ENCODE data around the gene ABCC4.
"Not testable (repeated sequence)": the region's sequence is repeated elsewhere in the genome, so short reads cannot be mapped to it uniquely, and the experiment has no call there.

ABCC4 gene

DNA sequence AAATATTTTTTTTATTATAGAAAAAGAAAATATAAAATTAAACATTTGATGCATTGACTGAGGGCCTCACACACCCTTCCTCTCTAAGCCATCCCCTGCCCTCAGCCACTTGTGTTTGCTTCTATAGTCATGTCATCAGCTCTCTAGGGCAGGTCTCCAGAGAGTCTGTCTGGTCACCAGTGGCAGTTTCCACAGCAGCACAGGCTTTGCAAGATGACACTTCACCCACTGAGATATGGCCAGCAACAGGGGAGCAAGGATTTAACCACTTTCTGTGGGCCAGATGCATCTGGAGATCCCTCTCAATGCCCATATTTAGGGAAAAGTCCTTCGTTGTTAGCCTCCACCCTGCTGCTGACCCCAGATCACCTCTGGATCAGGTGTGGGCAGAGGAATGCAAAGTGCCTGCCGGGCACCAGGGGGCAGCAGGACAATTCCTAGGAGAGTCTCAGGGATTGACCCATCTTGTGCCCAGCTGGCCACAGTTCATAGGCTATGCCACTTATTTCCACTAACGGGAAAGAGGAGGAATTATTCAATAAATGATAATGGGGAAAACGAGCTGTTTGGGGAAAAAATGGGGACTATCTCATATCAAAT is 4.8 kb downstream of the ABCC4 start:
- Histone ChIP-seq H3K27ac (ENCODE audit: low read depth, low read length) (no peak overlapping the region), H3K9me3 (ENCODE audit: low read length) (no peaks in the 10 kb centered on the region), H3K4me1 (ENCODE audit: insufficient read depth, low read length) (peaks cover 10% of the 10 kb centered on the region), H3K4me3 (ENCODE audit: low read depth in 1 of 2, low read length in 2 of 2) (no peak overlapping the region), H3K36me3 (ENCODE audit: insufficient read depth, low read length) (no peaks in the 10 kb centered on the region), H3K27me3 (ENCODE audit: control insufficient read depth in 1 of 2, insufficient read depth in 2 of 2, low read length in 2 of 2) (no peaks in the 10 kb centered on the region), H3K9ac (ENCODE audit: low read length) (no peak overlapping the region)

DNA sequence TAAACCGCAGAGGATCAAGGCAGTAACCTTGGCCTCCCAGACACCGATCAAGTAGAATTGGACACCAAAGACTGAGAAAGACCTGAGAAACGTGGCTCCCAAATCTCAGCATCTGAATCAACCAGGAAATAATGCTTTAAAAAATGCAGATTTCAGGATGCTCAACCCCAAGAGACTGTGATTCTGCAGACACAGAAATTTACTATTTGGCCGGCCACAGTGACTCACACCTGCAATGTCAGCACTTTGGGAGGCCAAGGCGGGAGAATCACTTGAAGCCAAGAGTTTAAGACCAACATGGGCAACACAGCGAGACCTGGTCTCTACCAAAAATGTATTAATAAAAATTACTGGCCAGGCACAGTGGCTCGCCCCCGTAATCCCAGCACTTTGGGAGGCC is 6.2 kb downstream of the ABCC4 start:
- Histone ChIP-seq H3K4me1 (ENCODE audit: insufficient read depth, low read length) (peaks cover 6% of the 10 kb centered on the region), H3K9me3 (ENCODE audit: low read length) (no peaks in the 10 kb centered on the region), H3K4me3 (ENCODE audit: low read depth in 1 of 2, low read length in 2 of 2) (no peak overlapping the region), H3K27me3 (ENCODE audit: control insufficient read depth in 1 of 2, insufficient read depth in 2 of 2, low read length in 2 of 2) (no peaks in the 10 kb centered on the region), H3K36me3 (ENCODE audit: insufficient read depth, low read length) (no peaks in the 10 kb centered on the region), H3K9ac (ENCODE audit: low read length) (no peak overlapping the region), H3K27ac (ENCODE audit: low read depth, low read length) (no peak overlapping the region)

DNA sequence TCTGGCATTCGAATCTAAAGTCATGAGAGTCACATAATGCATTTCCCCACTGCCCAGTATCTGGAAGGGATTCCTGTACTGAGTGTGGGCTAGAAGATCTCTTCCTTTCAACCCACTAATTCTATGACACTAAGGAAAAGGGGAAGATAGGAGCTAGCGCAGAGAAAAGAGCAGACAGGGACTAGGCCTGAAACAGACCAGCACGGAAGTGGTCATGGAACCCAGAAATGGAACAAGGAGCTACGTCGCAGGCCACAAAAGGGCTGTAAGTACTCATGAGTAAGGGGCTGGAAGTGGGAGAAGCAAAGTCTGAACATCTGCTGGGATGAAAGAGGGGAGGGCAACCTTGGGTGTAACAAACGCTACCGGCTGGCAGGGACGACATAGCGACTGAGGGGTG is 8.6 kb downstream of the ABCC4 start:
- no peaks in the 10 kb centered on the region for H3K9me3 ChIP-seq (ENCODE audit: low read length)
- H3K36me3 ChIP-seq (ENCODE audit: insufficient read depth, low read length), result no peaks in the 10 kb centered on the region
- no peaks in the 10 kb centered on the region for H3K27me3 ChIP-seq (ENCODE audit: control insufficient read depth in 1 of 2, insufficient read depth in 2 of 2, low read length in 2 of 2)
- no peak overlapping the region for H3K27ac ChIP-seq (ENCODE audit: low read depth, low read length)
- no peak overlapping the region for H3K9ac ChIP-seq (ENCODE audit: low read length)
- H3K4me1 ChIP-seq (ENCODE audit: insufficient read depth, low read length), result peaks cover 11% of the 10 kb centered on the region
- no peak overlapping the region for H3K4me3 ChIP-seq (ENCODE audit: low read depth in 1 of 2, low read length in 2 of 2)

DNA sequence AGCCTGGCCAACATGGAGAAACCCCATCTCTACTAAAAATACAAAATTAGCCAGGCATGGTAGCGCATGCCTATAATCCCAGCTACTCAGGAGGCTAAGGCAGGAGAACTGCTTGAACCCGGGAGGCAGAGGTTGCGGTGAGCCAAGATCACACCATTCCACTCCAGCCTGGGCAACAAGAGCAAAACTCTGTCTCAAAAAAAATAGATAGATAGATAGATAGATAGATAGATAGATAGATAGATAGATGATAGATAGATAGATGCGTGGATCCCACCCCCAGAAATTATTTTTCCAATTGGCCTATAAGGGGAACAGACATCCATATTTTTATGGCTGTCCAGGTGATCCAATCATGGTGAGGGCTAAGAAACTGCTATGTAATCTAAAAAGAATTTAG is 11.3 kb downstream of the ABCC4 start:
- not testable (repeated sequence) for H3K27ac ChIP-seq (ENCODE audit: low read depth, low read length)

DNA sequence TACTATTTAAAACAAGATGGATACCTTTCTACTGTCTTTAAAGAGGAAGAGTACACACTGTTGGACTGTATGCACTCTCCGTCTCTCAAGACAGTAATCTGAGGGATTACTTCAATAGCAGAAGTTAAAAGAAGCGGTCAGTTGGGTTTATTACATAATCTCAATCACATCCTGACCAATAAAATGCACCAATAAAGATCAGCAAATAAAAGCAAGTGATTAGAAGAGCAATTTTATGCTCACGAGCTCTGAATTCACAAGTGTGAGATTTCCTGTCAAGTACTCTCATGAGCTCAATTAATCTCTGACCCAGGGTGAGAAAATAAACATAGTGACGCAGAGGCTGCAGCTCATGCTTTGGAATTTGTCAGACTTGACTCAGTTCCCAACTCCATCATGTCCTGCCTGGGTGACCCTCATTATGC is 12.2 kb downstream of the ABCC4 start:
- Histone ChIP-seq H3K9me3 (ENCODE audit: low read length) (no peaks in the 10 kb centered on the region), H3K27me3 (ENCODE audit: control insufficient read depth in 1 of 2, insufficient read depth in 2 of 2, low read length in 2 of 2) (no peaks in the 10 kb centered on the region), H3K4me3 (ENCODE audit: low read depth in 1 of 2, low read length in 2 of 2) (no peak overlapping the region), H3K27ac (ENCODE audit: low read depth, low read length) (no peak overlapping the region), H3K36me3 (ENCODE audit: insufficient read depth, low read length) (no peaks in the 10 kb centered on the region), H3K9ac (ENCODE audit: low read length) (no peak overlapping the region), H3K4me1 (ENCODE audit: insufficient read depth, low read length) (peaks cover 12% of the 10 kb centered on the region)

More for the DNA sequence above, 11.3 kb downstream of the ABCC4 start:
- H3K4me3 ChIP-seq (ENCODE audit: low read depth in 1 of 2, low read length in 2 of 2); H3K36me3 ChIP-seq (ENCODE audit: insufficient read depth, low read length); H3K27me3 ChIP-seq (ENCODE audit: control insufficient read depth in 1 of 2, insufficient read depth in 2 of 2, low read length in 2 of 2); H3K9ac ChIP-seq (ENCODE audit: low read length); H3K9me3 ChIP-seq (ENCODE audit: low read length): not testable (repeated sequence)
- peaks cover 12% of the 10 kb centered on the region for H3K4me1 ChIP-seq (ENCODE audit: insufficient read depth, low read length)

DNA sequence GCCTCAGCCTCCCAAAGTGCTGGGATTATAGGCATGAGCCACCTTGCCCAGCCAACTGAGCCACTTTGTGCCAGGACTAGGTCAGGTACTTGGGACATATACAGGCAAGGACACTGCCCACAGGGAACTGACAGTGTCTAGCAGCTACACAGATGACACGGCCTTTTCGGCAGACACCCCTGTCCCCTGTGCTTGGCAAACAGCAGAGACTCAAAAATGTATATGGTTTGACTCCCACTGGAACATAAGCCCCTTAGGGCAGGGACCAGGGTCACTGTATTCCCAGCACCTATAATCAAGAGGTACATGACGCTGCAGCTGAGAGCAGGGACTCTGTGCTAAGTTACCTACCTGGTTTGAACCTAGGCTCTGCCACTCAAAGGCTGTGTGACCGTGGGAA is 16.8 kb downstream of the ABCC4 start:
- Histone ChIP-seq H3K9ac (ENCODE audit: low read length) (no peak overlapping the region), H3K27ac (ENCODE audit: low read depth, low read length) (no peak overlapping the region), H3K4me1 (ENCODE audit: insufficient read depth, low read length) (peaks cover 18% of the 10 kb centered on the region), H3K4me3 (ENCODE audit: low read depth in 1 of 2, low read length in 2 of 2) (no peak overlapping the region), H3K36me3 (ENCODE audit: insufficient read depth, low read length) (no peaks in the 10 kb centered on the region), H3K27me3 (ENCODE audit: control insufficient read depth in 1 of 2, insufficient read depth in 2 of 2, low read length in 2 of 2) (no peaks in the 10 kb centered on the region), H3K9me3 (ENCODE audit: low read length) (no peaks in the 10 kb centered on the region)

DNA sequence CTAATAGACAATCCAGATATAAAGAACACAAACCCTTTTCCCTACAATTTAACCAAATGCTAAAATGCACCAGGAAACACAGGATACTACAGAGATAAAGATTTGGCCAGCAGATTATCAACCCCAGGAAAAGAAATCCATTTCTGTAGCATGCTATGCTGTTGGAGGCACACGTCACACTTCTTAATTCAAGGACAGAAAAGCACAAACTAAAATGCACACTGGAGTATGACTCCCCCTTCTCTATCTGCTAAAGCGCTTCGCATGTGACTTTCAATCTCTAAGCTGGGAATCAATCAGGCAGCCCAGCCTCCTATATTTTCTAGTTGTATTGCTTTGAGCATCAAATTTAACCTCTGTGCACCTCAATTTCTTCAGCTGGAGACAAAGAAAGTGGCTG is 22.2 kb downstream of the ABCC4 start:
- Histone ChIP-seq H3K9me3 (ENCODE audit: low read length) (no peaks in the 10 kb centered on the region), H3K27ac (ENCODE audit: low read depth, low read length) (no peak overlapping the region), H3K9ac (ENCODE audit: low read length) (no peak overlapping the region), H3K4me1 (ENCODE audit: insufficient read depth, low read length) (peaks cover 28% of the 10 kb centered on the region), H3K36me3 (ENCODE audit: insufficient read depth, low read length) (no peaks in the 10 kb centered on the region), H3K4me3 (ENCODE audit: low read depth in 1 of 2, low read length in 2 of 2) (no peak overlapping the region), H3K27me3 (ENCODE audit: control insufficient read depth in 1 of 2, insufficient read depth in 2 of 2, low read length in 2 of 2) (no peaks in the 10 kb centered on the region)

DNA sequence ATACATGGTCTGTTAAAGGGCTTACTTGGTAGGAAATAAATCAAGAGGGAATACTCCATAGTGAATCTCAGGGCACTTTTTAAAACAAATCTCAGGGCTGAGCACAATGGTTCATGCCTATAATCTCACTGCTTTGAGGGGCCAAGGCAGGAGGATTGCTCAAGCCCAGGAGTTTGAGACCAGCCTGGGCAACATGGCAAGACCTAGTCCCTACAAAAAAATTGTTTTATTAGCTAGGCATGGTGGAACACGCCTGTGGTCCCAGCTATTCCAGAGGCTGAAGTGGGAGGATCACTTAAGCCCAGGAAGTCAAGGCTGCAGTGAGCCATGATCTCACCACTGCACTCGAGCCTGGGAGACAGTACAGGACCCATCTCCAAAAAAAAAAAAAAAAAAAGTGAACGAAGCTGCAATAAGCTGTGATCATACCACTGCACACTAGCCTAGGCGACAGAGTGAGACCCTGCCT is 25.2 kb downstream of the ABCC4 start:
- H3K4me1 ChIP-seq (ENCODE audit: insufficient read depth, low read length), result peaks cover 46% of the 10 kb centered on the region
- no peaks in the 10 kb centered on the region for H3K9me3 ChIP-seq (ENCODE audit: low read length)
- H3K4me3 ChIP-seq (ENCODE audit: low read depth in 1 of 2, low read length in 2 of 2), result no peak overlapping the region
- H3K27me3 ChIP-seq (ENCODE audit: control insufficient read depth in 1 of 2, insufficient read depth in 2 of 2, low read length in 2 of 2), result no peaks in the 10 kb centered on the region
- H3K9ac ChIP-seq (ENCODE audit: low read length), result no peak overlapping the region
- H3K27ac ChIP-seq (ENCODE audit: low read depth, low read length), result no peak overlapping the region
- H3K36me3 ChIP-seq (ENCODE audit: insufficient read depth, low read length), result no peaks in the 10 kb centered on the region

DNA sequence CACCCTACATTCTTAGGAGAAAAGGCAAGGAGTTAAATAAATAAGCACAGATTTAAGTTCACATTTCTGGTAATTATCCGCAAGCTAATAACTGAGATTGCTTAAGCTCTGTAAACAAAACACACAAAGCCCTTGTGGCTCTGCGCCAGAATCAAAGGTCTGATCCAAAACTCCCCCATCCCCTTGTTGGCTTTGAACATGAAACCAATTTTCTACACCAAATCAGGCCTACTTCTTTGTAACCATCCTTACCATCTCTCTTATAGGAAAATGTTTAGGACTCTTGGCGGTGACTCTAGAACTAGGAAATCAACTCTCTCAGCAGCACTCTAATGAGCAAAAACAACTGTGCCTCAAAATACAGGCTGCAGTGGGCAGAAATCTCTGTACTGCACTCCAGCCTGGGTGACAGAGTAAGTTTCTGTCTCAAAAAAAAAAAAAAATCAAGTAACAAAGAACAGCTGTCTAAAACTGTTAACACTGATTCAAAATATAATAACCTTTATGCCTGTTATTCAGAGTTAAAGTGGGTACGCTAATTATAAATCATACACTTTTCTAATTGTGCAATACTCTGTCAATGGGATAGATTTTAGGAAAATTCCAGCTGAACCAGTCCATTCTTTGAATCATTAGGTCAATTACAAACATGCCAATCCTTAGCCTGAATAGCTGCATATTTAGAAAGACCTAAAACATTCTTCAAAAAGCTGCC is 25.8 kb downstream of the ABCC4 start:
- peaks cover 47% of the 10 kb centered on the region for H3K4me1 ChIP-seq (ENCODE audit: insufficient read depth, low read length)
- no peak overlapping the region for H3K4me3 ChIP-seq (ENCODE audit: low read depth in 1 of 2, low read length in 2 of 2)
- no peaks in the 10 kb centered on the region for H3K27me3 ChIP-seq (ENCODE audit: control insufficient read depth in 1 of 2, insufficient read depth in 2 of 2, low read length in 2 of 2)
- no peak overlapping the region for H3K9ac ChIP-seq (ENCODE audit: low read length)
- no peak overlapping the region for H3K27ac ChIP-seq (ENCODE audit: low read depth, low read length)
- no peaks in the 10 kb centered on the region for H3K36me3 ChIP-seq (ENCODE audit: insufficient read depth, low read length)
- H3K9me3 ChIP-seq (ENCODE audit: low read length), result no peaks in the 10 kb centered on the region

DNA sequence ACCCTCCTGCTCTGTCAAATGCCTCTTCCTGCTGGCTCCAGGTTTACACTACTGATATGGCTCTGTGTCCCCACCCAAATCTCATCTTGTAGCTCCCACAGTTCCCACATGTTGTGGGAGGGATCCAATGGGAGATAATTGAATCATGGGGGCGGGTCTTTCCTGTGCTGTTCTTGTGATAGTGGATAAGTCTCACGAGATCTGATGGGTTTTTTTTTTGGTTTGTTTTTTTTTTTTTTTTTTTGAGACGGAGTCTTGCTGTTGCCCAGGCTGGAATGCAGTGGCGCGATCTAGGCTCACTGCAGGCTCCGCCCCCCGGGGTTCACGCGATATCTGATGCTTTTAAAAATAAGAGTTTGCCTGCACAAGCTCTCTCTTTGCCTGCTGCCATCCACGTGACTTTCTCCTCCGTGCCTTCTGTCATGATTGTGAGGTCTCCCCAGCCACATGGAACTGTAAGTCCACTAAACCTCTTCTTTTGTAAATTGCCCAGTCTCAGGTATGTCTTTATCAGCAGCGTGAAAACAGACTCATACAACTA is 27.6 kb downstream of the ABCC4 start:
- peak overlapping the region; percentile 32 for H3K27ac ChIP-seq (ENCODE audit: low read depth, low read length)

DNA sequence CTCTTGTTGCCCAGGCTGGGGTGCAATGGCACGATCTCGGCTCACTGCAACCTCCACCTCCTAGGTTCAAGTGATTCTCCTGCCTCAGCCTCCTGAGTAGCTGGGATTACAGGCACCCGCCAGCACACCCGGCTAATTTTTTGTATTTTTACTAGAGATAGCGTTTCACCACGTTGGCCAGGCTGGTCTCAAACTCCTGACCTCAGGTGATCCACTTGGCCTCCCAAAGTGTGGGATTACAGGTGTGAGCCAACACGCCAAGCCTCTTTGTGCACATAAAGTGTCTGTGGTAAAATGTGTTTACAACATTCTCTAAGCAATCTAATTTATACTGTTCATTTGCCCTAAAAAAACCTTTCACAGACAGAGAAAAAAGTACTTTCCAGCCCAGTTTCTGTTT is 29.2 kb downstream of the ABCC4 start:
- H3K36me3 ChIP-seq (ENCODE audit: insufficient read depth, low read length); H3K9me3 ChIP-seq (ENCODE audit: low read length); H3K27me3 ChIP-seq (ENCODE audit: control insufficient read depth in 1 of 2, insufficient read depth in 2 of 2, low read length in 2 of 2); H3K4me3 ChIP-seq (ENCODE audit: low read depth in 1 of 2, low read length in 2 of 2); H3K9ac ChIP-seq (ENCODE audit: low read length): not testable (repeated sequence)
- Histone ChIP-seq H3K27ac (ENCODE audit: low read depth, low read length) (peak overlapping the region; percentile 78), H3K4me1 (ENCODE audit: insufficient read depth, low read length) (peaks cover 75% of the 10 kb centered on the region)

More for the DNA sequence above, 27.6 kb downstream of the ABCC4 start:
- not testable (repeated sequence) for H3K36me3 ChIP-seq (ENCODE audit: insufficient read depth, low read length); H3K9ac ChIP-seq (ENCODE audit: low read length); H3K27me3 ChIP-seq (ENCODE audit: control insufficient read depth in 1 of 2, insufficient read depth in 2 of 2, low read length in 2 of 2); H3K4me3 ChIP-seq (ENCODE audit: low read depth in 1 of 2, low read length in 2 of 2); H3K9me3 ChIP-seq (ENCODE audit: low read length)
- peaks cover 60% of the 10 kb centered on the region for H3K4me1 ChIP-seq (ENCODE audit: insufficient read depth, low read length)

DNA sequence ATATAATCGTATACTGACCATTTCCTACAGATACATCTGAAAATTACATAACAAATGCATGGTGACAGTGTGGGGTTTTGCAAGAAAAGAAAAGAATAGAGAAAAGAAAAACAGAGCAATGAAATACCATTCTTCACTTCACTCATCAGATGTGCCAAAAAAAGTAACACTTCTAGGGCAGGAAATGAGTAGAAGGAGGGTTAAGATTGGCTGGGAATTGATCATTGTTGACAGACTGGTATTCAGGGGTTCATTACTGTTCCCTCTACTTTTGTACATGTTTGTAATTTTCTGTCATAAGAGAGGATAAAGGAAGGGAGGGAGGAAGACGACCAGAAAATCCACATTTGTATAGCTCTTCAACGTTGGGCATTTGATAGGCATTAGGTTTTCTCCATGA is 31.5 kb downstream of the ABCC4 start:
- Histone ChIP-seq H3K9ac (ENCODE audit: low read length) (no peak overlapping the region), H3K4me1 (ENCODE audit: insufficient read depth, low read length) (peaks cover 59% of the 10 kb centered on the region), H3K4me3 (ENCODE audit: low read depth in 1 of 2, low read length in 2 of 2) (no peak overlapping the region), H3K27ac (ENCODE audit: low read depth, low read length) (peak overlapping the region; percentile 35), H3K27me3 (ENCODE audit: control insufficient read depth in 1 of 2, insufficient read depth in 2 of 2, low read length in 2 of 2) (no peaks in the 10 kb centered on the region), H3K36me3 (ENCODE audit: insufficient read depth, low read length) (no peaks in the 10 kb centered on the region), H3K9me3 (ENCODE audit: low read length) (no peaks in the 10 kb centered on the region)

All from muscle layer of colon (tissue), 2 donors.